GM23338 (cell line): ENCODE measurements around the gene CDK17. TPM values are rescaled to one million over a fixed set of nuclear protein-coding genes. Genes with fewer than 3 reads are reported as not detected.

Experiments
- ATAC-seq: fragments of 200-7000 bp; cut with Tn5 transposase; 3 replicates; pipeline ENCODE4 v1.9.1; 2020
- DNase-seq: peaks from one replicate; pipeline ENCODE4 v3.0.0-alpha.2; 2015; ENCODE audit warnings: low spot score
- H2AFZ ChIP-seq: fragments of 200-600 bp; sonication (generic); 2 replicates; pipeline ENCODE4 v1.8.0; 2016; ENCODE audit warnings: antibody characterized with exemption, mild to moderate bottlenecking, moderate library complexity
- H3F3A ChIP-seq: fragments of 200-600 bp; sonication (generic); replicated peaks from 2 replicates; pipeline ENCODE4 v1.8.0; 2017; ENCODE audit warnings: antibody characterized with exemption, mixed run types, low read depth
- H3K27ac ChIP-seq: fragments of 200-600 bp; sonication (generic); 2 replicates; pipeline ENCODE4 v1.6.1; 2016; ENCODE audit warnings: low read depth
- H3K27me3 ChIP-seq: fragments of 200-600 bp; sonication (generic); 2 replicates; pipeline ENCODE4 v1.8.0; 2016; ENCODE audit warnings: mild to moderate bottlenecking, mixed run types, moderate library complexity; ENCODE audit not compliant: insufficient read depth
- H3K36me3 ChIP-seq: fragments of 200-600 bp; sonication (generic); 2 replicates; pipeline ENCODE4 v1.8.0; 2016; ENCODE audit warnings: mild to moderate bottlenecking; ENCODE audit not compliant: insufficient read depth
- H3K4me1 ChIP-seq: fragments of 200-600 bp; sonication (generic); 2 replicates; pipeline ENCODE4 v1.8.0; 2016; ENCODE audit warnings: mild to moderate bottlenecking, moderate library complexity; ENCODE audit not compliant: insufficient read depth
- H3K4me2 ChIP-seq: fragments of 200-600 bp; sonication (generic); 2 replicates; pipeline ENCODE4 v1.7.1; 2017; ENCODE audit warnings: mixed run types
- H3K4me3 ChIP-seq: fragments of 200-600 bp; sonication (generic); 2 replicates; pipeline ENCODE4 v1.6.1; 2016; ENCODE audit warnings: mixed run types
- H3K79me2 ChIP-seq: fragments of 200-600 bp; sonication (generic); replicated peaks from 2 replicates; pipeline ENCODE4 v1.8.0; 2017; ENCODE audit warnings: mild to moderate bottlenecking; ENCODE audit not compliant: insufficient read depth
- H3K9me2 ChIP-seq: fragments of 200-600 bp; sonication (generic); 2 replicates; pipeline ENCODE4 v1.8.0; 2017; ENCODE audit not compliant: insufficient read depth
- H4K20me1 ChIP-seq: fragments of 200-600 bp; sonication (generic); replicated peaks from 2 replicates; pipeline ENCODE4 v1.8.0; 2017; ENCODE audit warnings: mild to moderate bottlenecking; ENCODE audit not compliant: insufficient read depth
- H3K27ac Mint-ChIP-seq: 2 replicates; pipeline ENCODE4 v1.8.0; 2020; ENCODE audit warnings: inconsistent platforms, mild to moderate bottlenecking, moderate library complexity, mixed read lengths
- H3K27me3 Mint-ChIP-seq: 3 replicates; pipeline ENCODE4 v1.8.0; 2022; ENCODE audit warnings: low read depth, mild to moderate bottlenecking, moderate library complexity, mixed read lengths, inconsistent platforms; ENCODE audit not compliant: insufficient read depth, poor library complexity
- H3K36me3 Mint-ChIP-seq: 3 replicates; pipeline ENCODE4 v1.8.0; 2021; ENCODE audit warnings: low read depth, mild to moderate bottlenecking, inconsistent platforms, moderate library complexity, mixed read lengths
- H3K4me1 Mint-ChIP-seq: 3 replicates; pipeline ENCODE4 v1.8.0; 2020; ENCODE audit warnings: mild to moderate bottlenecking, inconsistent platforms, mixed read lengths
- H3K4me3 Mint-ChIP-seq: 3 replicates; pipeline ENCODE4 v1.8.0; 2021; ENCODE audit warnings: moderate library complexity, mild to moderate bottlenecking, inconsistent platforms, mixed read lengths
- H3K9me3 Mint-ChIP-seq: 3 replicates; pipeline ENCODE4 v1.8.0; 2020; ENCODE audit warnings: moderate library complexity, mild to moderate bottlenecking, inconsistent platforms, mixed read lengths
- CREB1 ChIP-seq: fragments of 250-450 bp; sonication (Bioruptor Pico); IDR thresholded peaks from 2 replicates; pipeline ENCODE4 v1.5.0; 2020; ENCODE audit warnings: low read depth, mild to moderate bottlenecking, moderate library complexity
- CTCF ChIP-seq, 2 experiments: fragments of 200-600 bp in 1 of 2; sonication (generic) in 1 of 2; conservative IDR thresholded peaks; 2 replicates each; pipeline versions ENCODE4 v1.5.1 to v1.6.1; 2016 to 2017; ENCODE audit warnings: antibody characterized with exemption in 2 of 2, low read depth in 2 of 2, mild to moderate bottlenecking in 2 of 2, moderate library complexity in 1 of 2
- ETS1 ChIP-seq: IDR thresholded peaks from 2 replicates; pipeline ENCODE4 v1.6.1; 2016; ENCODE audit warnings: antibody characterized with exemption
- EZH2 ChIP-seq: fragments of 200-600 bp; sonication (generic); IDR thresholded peaks from one replicate; pipeline ENCODE4 v1.8.0; 2017; ENCODE audit warnings: antibody characterized with exemption, mild to moderate bottlenecking, low read depth; ENCODE audit not compliant: unreplicated experiment
- EZH2phosphoT487 ChIP-seq: fragments of 200-600 bp; sonication (generic); IDR thresholded peaks from one replicate; pipeline ENCODE4 v1.8.1; 2018; ENCODE audit warnings: antibody characterized with exemption; ENCODE audit not compliant: unreplicated experiment
- JUNB ChIP-seq: IDR thresholded peaks from one replicate; pipeline ENCODE4 v1.6.1; 2016; ENCODE audit warnings: antibody characterized with exemption; ENCODE audit not compliant: unreplicated experiment
- NANOG ChIP-seq: IDR thresholded peaks from 2 replicates; pipeline ENCODE4 v1.6.1; 2016; ENCODE audit warnings: antibody characterized with exemption, borderline replicate concordance
- POLR2AphosphoS5 ChIP-seq: IDR thresholded peaks from 2 replicates; pipeline ENCODE4 v1.6.1; 2016; ENCODE audit warnings: antibody characterized with exemption, low read depth
- REST ChIP-seq: IDR thresholded peaks from one replicate; pipeline ENCODE4 v1.6.1; 2018; ENCODE audit warnings: antibody characterized with exemption; ENCODE audit not compliant: unreplicated experiment
- STAT1 ChIP-seq: IDR thresholded peaks from one replicate; pipeline ENCODE4 v1.6.1; 2016; ENCODE audit warnings: antibody characterized with exemption; ENCODE audit not compliant: unreplicated experiment
- ZNF331 ChIP-seq: fragments of 250-450 bp; sonication (Bioruptor Pico); IDR thresholded peaks from 2 replicates; pipeline ENCODE4 v1.5.0; 2020; ENCODE audit warnings: low read depth, mild to moderate bottlenecking, moderate library complexity
- polyA plus RNA-seq: library from polyadenylated mRNA; unstranded; fragments of >200 nt; fragmentation: Nextera tagmentation; extraction: Ambion mirVana; gene quantifications from 2 replicates; pipeline ENCODE4 v1.2.1, GENCODE V29; 2016
- total RNA-seq: library from RNA; depleted of rRNA; stranded (reverse); fragments of >200 nt; shearing (Covaris generic); gene quantifications from 2 replicates; pipeline ENCODE4 v1.2.3, GENCODE V29; 2014

The CDK17 gene
- total and polyA plus RNA-seq, 2 experiments from 2014 or later = 7.6 to 34.2 TPM

- TF ChIP-seq EZH2 (no peak), CTCF (conservative IDR thresholded peaks at IDR 0.05; ENCODE audit: low read depth in 2 of 2) (no peak), ETS1 (no peak)
Measured at GRCh38 chr12:96364092-96364700, 36.0 kb downstream of the CDK17 start (continued).

- TF ChIP-seq NANOG = no peak
- TF ChIP-seq POLR2AphosphoS5 = no peak
- no peak for TF ChIP-seq EZH2phosphoT487
- TF ChIP-seq STAT1 = no peak
- TF ChIP-seq CTCF (conservative IDR thresholded peaks at IDR 0.05; ENCODE audit: low read depth in 2 of 2) = no peak
- TF ChIP-seq REST = no peak
- no peak for TF ChIP-seq ETS1
- TF ChIP-seq EZH2 = no peak
- no peak for TF ChIP-seq CREB1 (CRISPR knock-in tag)
- TF ChIP-seq ZNF331 (CRISPR knock-in tag) = no peak
- TF ChIP-seq JUNB = no peak
- Histone ChIP-seq H3F3A (no peaks in the 10 kb centered on the region), H3K27me3 (no peaks in the 10 kb centered on the region), H3K36me3 (no peaks in the 10 kb centered on the region), H2AFZ (no peak overlapping the region), H3K79me2 (peaks cover 81% of the 10 kb centered on the region), H4K20me1 (no peaks in the 10 kb centered on the region), H3K4me1 (peaks cover 6% of the 10 kb centered on the region), H3K9me2 (no peaks in the 10 kb centered on the region; the same call in 1 of the 2 replicates), H3K27ac (0 out of 2 replicates have a peak overlapping the region, but pooled peaks have one; percentile 2), H3K4me2 (no peak overlapping the region), H3K4me3 (no peak overlapping the region)
- peak; percentile 10 for DNase-seq
- ATAC-seq = no peak
- H3K36me3 Mint-ChIP-seq = peaks cover 2% of the 10 kb centered on the region; the same call in 1 of the 3 replicates
- no peak overlapping the region for H3K27ac Mint-ChIP-seq
- H3K27me3 Mint-ChIP-seq = no peaks in the 10 kb centered on the region
- no peaks in the 10 kb centered on the region for H3K9me3 Mint-ChIP-seq
- peaks cover 19% of the 10 kb centered on the region; the same call in 2 of the 3 replicates for H3K4me1 Mint-ChIP-seq
- H3K4me3 Mint-ChIP-seq = no peak overlapping the region
Measured at GRCh38 chr12:96361074-96361473, 39.2 kb downstream of the CDK17 start.
